ENCODE measurements around the gene TPP1. TPM values are rescaled to one million over a fixed set of nuclear protein-coding genes. Genes with fewer than 3 reads are reported as not detected.

Gene TPP1
- total and polyA plus RNA-seq, 9 of the 15 experiments (the other 6 are each of a cell fraction or from before 2014, with no cell fraction given), result 7.5 to 75.8 (median 15.7) TPM

DNA sequence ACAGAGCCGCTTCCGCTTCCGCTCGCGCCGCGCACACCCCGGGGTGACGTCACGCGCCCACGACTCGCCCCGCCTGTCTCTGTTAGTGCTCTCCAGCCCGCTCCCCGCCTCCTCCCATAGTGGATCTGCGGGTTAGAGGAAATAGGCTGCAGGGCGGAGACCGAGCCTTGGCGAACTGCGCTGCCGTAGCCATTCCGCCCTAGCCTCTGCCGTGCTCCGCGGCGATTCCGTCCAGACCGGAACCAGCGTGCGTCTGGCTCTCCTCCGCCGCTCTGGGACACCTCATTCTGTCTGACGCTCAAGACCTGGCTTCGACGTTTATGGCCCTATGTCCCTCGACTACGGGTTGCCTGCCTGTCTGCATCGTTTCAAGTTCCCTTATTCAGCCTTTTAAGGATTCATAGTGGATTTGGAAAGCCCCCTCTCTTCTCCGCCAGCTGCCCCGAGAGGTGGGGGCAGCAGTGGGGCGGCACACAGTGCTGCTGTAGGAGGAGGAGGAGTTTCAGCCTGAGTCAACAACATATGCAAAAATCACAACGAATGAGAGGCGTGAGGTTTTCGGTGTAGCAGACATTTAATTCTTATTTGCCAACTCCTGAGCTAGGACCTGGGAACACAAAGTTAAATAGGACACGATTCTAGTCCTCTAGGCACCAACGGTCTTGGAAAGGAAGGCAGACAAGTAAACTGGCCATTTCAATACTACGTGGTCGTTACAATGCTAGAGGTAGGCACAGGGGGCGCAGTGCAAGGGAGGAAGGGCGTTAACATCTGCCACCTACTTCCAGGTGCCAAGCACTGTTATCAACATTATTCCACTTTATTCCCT, 6.8 kb downstream of the TPP1 start, which contains the start of gene TAF10 (continued):
- TF ChIP-seq, protein P1, sequence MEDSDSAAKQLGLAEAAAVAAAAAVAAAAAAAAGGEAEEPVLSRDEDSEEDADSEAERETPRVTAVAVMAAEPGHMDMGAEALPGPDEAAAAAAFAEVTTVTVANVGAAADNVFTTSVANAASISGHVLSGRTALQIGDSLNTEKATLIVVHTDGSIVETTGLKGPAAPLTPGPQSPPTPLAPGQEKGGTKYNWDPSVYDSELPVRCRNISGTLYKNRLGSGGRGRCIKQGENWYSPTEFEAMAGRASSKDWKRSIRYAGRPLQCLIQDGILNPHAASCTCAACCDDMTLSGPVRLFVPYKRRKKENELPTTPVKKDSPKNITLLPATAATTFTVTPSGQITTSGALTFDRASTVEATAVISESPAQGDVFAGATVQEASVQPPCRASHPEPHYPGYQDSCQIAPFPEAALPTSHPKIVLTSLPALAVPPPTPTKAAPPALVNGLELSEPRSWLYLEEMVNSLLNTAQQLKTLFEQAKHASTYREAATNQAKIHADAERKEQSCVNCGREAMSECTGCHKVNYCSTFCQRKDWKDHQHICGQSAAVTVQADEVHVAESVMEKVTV (CRISPR knock-in tag; IDR thresholded peaks at IDR 0.05), result peak; percentile 41; the same call in 1 of the 2 replicates
- TF ChIP-seq, protein P2, sequence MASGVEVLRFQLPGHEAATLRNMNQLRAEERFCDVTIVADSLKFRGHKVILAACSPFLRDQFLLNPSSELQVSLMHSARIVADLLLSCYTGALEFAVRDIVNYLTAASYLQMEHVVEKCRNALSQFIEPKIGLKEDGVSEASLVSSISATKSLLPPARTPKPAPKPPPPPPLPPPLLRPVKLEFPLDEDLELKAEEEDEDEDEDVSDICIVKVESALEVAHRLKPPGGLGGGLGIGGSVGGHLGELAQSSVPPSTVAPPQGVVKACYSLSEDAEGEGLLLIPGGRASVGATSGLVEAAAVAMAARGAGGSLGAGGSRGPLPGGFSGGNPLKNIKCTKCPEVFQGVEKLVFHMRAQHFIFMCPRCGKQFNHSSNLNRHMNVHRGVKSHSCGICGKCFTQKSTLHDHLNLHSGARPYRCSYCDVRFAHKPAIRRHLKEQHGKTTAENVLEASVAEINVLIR (CRISPR knock-in tag; IDR thresholded peaks at IDR 0.05), result peak; percentile 82
- TF ChIP-seq CHD4 (IDR thresholded peaks at IDR 0.05; ENCODE audit: insufficient read depth, insufficient replicate concordance, low read depth, low read length, poor library complexity, severe bottlenecking), result no peak
- peak; percentile 42 for TF ChIP-seq GTF2E2 (tag; IDR thresholded peaks at IDR 0.05)
- TF ChIP-seq ZFPM2 (CRISPR knock-in tag; IDR thresholded peaks at IDR 0.05), result no peak
- no peak for TF ChIP-seq TEAD4 (IDR thresholded peaks at IDR 0.05; ENCODE audit: low read length)
- TF ChIP-seq TEAD4 (CRISPR knock-in tag; IDR thresholded peaks at IDR 0.05; ENCODE audit: borderline replicate concordance), result no peak
- TF ChIP-seq, protein P3, sequence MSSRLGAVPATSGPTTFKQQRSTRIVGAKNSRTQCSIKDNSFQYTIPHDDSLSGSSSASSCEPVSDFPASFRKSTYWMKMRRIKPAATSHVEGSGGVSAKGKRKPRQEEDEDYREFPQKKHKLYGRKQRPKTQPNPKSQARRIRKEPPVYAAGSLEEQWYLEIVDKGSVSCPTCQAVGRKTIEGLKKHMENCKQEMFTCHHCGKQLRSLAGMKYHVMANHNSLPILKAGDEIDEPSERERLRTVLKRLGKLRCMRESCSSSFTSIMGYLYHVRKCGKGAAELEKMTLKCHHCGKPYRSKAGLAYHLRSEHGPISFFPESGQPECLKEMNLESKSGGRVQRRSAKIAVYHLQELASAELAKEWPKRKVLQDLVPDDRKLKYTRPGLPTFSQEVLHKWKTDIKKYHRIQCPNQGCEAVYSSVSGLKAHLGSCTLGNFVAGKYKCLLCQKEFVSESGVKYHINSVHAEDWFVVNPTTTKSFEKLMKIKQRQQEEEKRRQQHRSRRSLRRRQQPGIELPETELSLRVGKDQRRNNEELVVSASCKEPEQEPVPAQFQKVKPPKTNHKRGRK (tag; IDR thresholded peaks at IDR 0.05), result no peak
- TF ChIP-seq SMAD1 (IDR thresholded peaks at IDR 0.05; ENCODE audit: low read depth, low read length, partially characterized antibody), result peak; percentile 47
- TF ChIP-seq, protein P4, sequence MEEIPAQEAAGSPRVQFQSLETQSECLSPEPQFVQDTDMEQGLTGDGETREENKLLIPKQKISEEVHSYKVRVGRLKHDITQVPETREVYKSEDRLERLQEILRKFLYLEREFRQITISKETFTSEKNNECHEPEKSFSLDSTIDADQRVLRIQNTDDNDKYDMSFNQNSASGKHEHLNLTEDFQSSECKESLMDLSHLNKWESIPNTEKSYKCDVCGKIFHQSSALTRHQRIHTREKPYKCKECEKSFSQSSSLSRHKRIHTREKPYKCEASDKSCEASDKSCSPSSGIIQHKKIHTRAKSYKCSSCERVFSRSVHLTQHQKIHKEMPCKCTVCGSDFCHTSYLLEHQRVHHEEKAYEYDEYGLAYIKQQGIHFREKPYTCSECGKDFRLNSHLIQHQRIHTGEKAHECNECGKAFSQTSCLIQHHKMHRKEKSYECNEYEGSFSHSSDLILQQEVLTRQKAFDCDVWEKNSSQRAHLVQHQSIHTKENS (CRISPR knock-in tag; IDR thresholded peaks at IDR 0.05), result no peak
- TF ChIP-seq RCOR1 (IDR thresholded peaks at IDR 0.05; ENCODE audit: borderline replicate concordance in 1 of 2, low read depth in 2 of 2, low read length in 2 of 2), result peak in 1 of 2 experiments; percentile 35; a peak in 1 of 4 replicates
- TF ChIP-seq BHLHE40 (IDR thresholded peaks at IDR 0.05; ENCODE audit: low read length), result peak; percentile 56; the same call in 1 of the 2 replicates
- TF ChIP-seq NFXL1 (CRISPR knock-in tag; IDR thresholded peaks at IDR 0.05), result no peak
- TF ChIP-seq CBFA2T2 (conservative IDR thresholded peaks at IDR 0.05), result no peak
- TF ChIP-seq, protein P5, sequence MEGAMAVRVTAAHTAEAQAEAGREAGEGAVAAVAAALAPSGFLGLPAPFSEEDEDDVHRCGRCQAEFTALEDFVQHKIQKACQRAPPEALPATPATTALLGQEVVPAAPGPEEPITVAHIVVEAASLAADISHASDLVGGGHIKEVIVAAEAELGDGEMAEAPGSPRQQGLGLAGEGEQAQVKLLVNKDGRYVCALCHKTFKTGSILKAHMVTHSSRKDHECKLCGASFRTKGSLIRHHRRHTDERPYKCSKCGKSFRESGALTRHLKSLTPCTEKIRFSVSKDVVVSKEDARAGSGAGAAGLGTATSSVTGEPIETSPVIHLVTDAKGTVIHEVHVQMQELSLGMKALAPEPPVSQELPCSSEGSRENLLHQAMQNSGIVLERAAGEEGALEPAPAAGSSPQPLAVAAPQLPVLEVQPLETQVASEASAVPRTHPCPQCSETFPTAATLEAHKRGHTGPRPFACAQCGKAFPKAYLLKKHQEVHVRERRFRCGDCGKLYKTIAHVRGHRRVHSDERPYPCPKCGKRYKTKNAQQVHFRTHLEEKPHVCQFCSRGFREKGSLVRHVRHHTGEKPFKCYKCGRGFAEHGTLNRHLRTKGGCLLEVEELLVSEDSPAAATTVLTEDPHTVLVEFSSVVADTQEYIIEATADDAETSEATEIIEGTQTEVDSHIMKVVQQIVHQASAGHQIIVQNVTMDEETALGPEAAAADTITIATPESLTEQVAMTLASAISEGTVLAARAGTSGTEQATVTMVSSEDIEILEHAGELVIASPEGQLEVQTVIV (CRISPR knock-in tag; IDR thresholded peaks at IDR 0.05; ENCODE audit: borderline replicate concordance), result peak; percentile 42; the same call in 1 of the 2 replicates
- TF ChIP-seq GABPB2 (CRISPR knock-in tag; conservative IDR thresholded peaks at IDR 0.05), result no peak
- no peak for TF ChIP-seq SLC30A9 (CRISPR knock-in tag; IDR thresholded peaks at IDR 0.05)
- TF ChIP-seq TAF9B (IDR thresholded peaks at IDR 0.05; ENCODE audit: partially characterized antibody), result peak; percentile 40
- peak; percentile 95 for TF ChIP-seq POLR2B (IDR thresholded peaks at IDR 0.05; ENCODE audit: low read depth, partially characterized antibody)

Measured in K562 (cell line).